IMR-90 (cell line): ENCODE results near the gene C17orf100. TPM values are rescaled to one million over a fixed set of nuclear protein-coding genes. Genes with fewer than 3 reads are reported as not detected.

Experiments used
- ATAC-seq: fragments of 200-7000 bp; cut with Tn5 transposase; 2 replicates; pipeline ENCODE4 v1.9.1; 2020; ENCODE audit warnings: low read depth, mild to moderate bottlenecking, moderate library complexity
- BruUV-seq: library from RNA; stranded (reverse); fragments of 400-500 nt; replicated peaks from 2 replicates; lab custom pipeline; 2021; lab: Mats Ljungman, UMichigan
- CTCF ChIA-PET: fragments of 300-600 bp; formaldehyde crosslinking; extraction: SDS; loops from one replicate; lab custom pipeline; 2021; ENCODE audit warnings: antibody characterized with exemption; lab: Yijun Ruan, JAX
- POLR2A ChIA-PET: fragments of 300-600 bp; sonication (Branson Sonifier 250); formaldehyde crosslinking; loops from one replicate; lab custom pipeline; 2022; ENCODE audit warnings: antibody characterized with exemption; ENCODE audit not compliant: unreplicated experiment; lab: Charles Lee
- DNase-seq: peaks from one replicate; pipeline ENCODE4 v3.0.0; 2013
- H2AFZ ChIP-seq: replicated peaks from 2 replicates; pipeline ENCODE3; 2013; ENCODE audit warnings: low read length, mild to moderate bottlenecking; ENCODE audit not compliant: poor library complexity
- H2AK5ac ChIP-seq: 2 replicates; pipeline ENCODE4 v1.6.1; 2013; ENCODE audit warnings: low read depth, low read length, inconsistent platforms
- H2AK9ac ChIP-seq: replicated peaks from 2 replicates; pipeline ENCODE3; 2013; ENCODE audit warnings: mild to moderate bottlenecking, low read depth, low read length, moderate library complexity; ENCODE audit not compliant: poor library complexity
- H2BK120ac ChIP-seq: 2 replicates; pipeline ENCODE4 v1.6.1; 2013; ENCODE audit warnings: low read depth, low read length, inconsistent platforms
- H2BK15ac ChIP-seq: 3 replicates; pipeline ENCODE4 v1.6.1; 2013; ENCODE audit warnings: low read depth, low read length, inconsistent platforms
- H2BK20ac ChIP-seq: 2 replicates; pipeline ENCODE4 v1.6.1; 2013; ENCODE audit warnings: low read depth, mild to moderate bottlenecking, inconsistent platforms, low read length, moderate library complexity
- H2BK5ac ChIP-seq: 2 replicates; pipeline ENCODE4 v1.6.1; 2013; ENCODE audit warnings: mild to moderate bottlenecking, low read depth, low read length, inconsistent platforms; ENCODE audit not compliant: poor library complexity, severe bottlenecking
- H3K14ac ChIP-seq: replicated peaks from 2 replicates; pipeline ENCODE4 v1.6.1; 2013; ENCODE audit warnings: low read depth, low read length, inconsistent platforms
- H3K18ac ChIP-seq: 2 replicates; pipeline ENCODE4 v1.6.1; 2013; ENCODE audit warnings: low read depth, low read length, control low read depth
- H3K23ac ChIP-seq: 2 replicates; pipeline ENCODE4 v1.6.1; 2013; ENCODE audit warnings: low read depth, low read length, inconsistent platforms
- H3K27ac ChIP-seq: 2 replicates; pipeline ENCODE4 v1.5.1; 2013; ENCODE audit warnings: mild to moderate bottlenecking, control low read depth, low read length; ENCODE audit not compliant: insufficient read depth
- H3K27me3 ChIP-seq: 2 replicates; pipeline ENCODE4 v1.6.1; 2013; ENCODE audit warnings: low read length; ENCODE audit not compliant: control insufficient read depth, insufficient read depth
- H3K36me3 ChIP-seq: 2 replicates; pipeline ENCODE4 v1.6.1; 2013; ENCODE audit warnings: low read length, mixed read lengths; ENCODE audit not compliant: control insufficient read depth, insufficient read depth
- H3K4ac ChIP-seq: 2 replicates; pipeline ENCODE4 v1.6.1; 2013; ENCODE audit warnings: low read depth, low read length, inconsistent platforms
- H3K4me1 ChIP-seq: 2 replicates; pipeline ENCODE4 v1.6.1; 2013; ENCODE audit warnings: low read length, mixed read lengths; ENCODE audit not compliant: control insufficient read depth, insufficient read depth
- H3K4me2 ChIP-seq: 2 replicates; pipeline ENCODE4 v1.6.1; 2013; ENCODE audit warnings: low read depth, mild to moderate bottlenecking, control low read depth, low read length, moderate library complexity
- H3K4me3 ChIP-seq: 2 replicates; pipeline ENCODE4 v1.5.1; 2013; ENCODE audit warnings: low read depth, mild to moderate bottlenecking, control low read depth, low read length, moderate library complexity; ENCODE audit not compliant: insufficient read depth
- H3K56ac ChIP-seq: 2 replicates; pipeline ENCODE4 v1.6.1; 2013; ENCODE audit warnings: low read length, inconsistent platforms; ENCODE audit not compliant: insufficient read depth; ENCODE audit errors: extremely low read depth
- H3K79me1 ChIP-seq, 2 experiments: 2 replicates each; pipeline ENCODE4 v1.6.1; 2013; ENCODE audit warnings: low read length in 2 of 2, inconsistent platforms in 1 of 2, low read depth in 1 of 2
- H3K9ac ChIP-seq: 2 replicates; pipeline ENCODE4 v1.6.1; 2013; ENCODE audit warnings: low read depth, low read length, control low read depth
- H3K9me1 ChIP-seq: 2 replicates; pipeline ENCODE4 v1.6.1; 2013; ENCODE audit warnings: low read length, inconsistent platforms; ENCODE audit not compliant: insufficient read depth
- H3K9me3 ChIP-seq: 2 replicates; pipeline ENCODE4 v1.6.1; 2013; ENCODE audit warnings: low read length; ENCODE audit not compliant: control insufficient read depth, insufficient read depth
- H4K20me1 ChIP-seq: 2 replicates; pipeline ENCODE4 v1.6.1; 2013; ENCODE audit warnings: low read length, inconsistent platforms; ENCODE audit not compliant: insufficient read depth
- H4K5ac ChIP-seq: 2 replicates; pipeline ENCODE4 v1.6.1; 2013; ENCODE audit warnings: mild to moderate bottlenecking, low read depth, low read length, control low read depth
- H4K8ac ChIP-seq, 2 experiments: 2 replicates each; pipeline ENCODE4 v1.6.1; 2013; ENCODE audit warnings: low read depth in 2 of 2, low read length in 2 of 2, control low read depth in 1 of 2, inconsistent platforms in 1 of 2
- H4K91ac ChIP-seq: 2 replicates; pipeline ENCODE4 v1.6.1; 2013; ENCODE audit warnings: low read depth, low read length, inconsistent platforms; ENCODE audit not compliant: insufficient read depth
- BHLHE40 ChIP-seq: fragments of 150-350 bp; IDR thresholded peaks from 2 replicates; pipeline ENCODE4 v1.6.1; 2016; ENCODE audit warnings: mild to moderate bottlenecking, low read depth, low read length
- CEBPB ChIP-seq: IDR thresholded peaks from 2 replicates; pipeline ENCODE4 v1.6.1; 2012; ENCODE audit warnings: low read depth, low read length, improper control_type of control experiment
- CHD1 ChIP-seq: IDR thresholded peaks from 2 replicates; pipeline ENCODE4 v1.6.1; 2012; ENCODE audit warnings: low read depth, low read length, improper control_type of control experiment
- CTCF ChIP-seq: conservative IDR thresholded peaks from 2 replicates; pipeline ENCODE4 v1.5.1; 2012; ENCODE audit warnings: mild to moderate bottlenecking, low read depth, low read length, improper control_type of control experiment
- ELK1 ChIP-seq: fragments of 150-350 bp; IDR thresholded peaks from 2 replicates; pipeline ENCODE4 v1.6.1; 2016; ENCODE audit warnings: low read depth, mild to moderate bottlenecking, low read length, moderate library complexity, borderline replicate concordance
- FOS ChIP-seq: fragments of 150-350 bp; IDR thresholded peaks from 2 replicates; pipeline ENCODE4 v1.6.1; 2016; ENCODE audit warnings: low read depth, low read length
- MAFK ChIP-seq: IDR thresholded peaks from 2 replicates; pipeline ENCODE4 v1.6.1; 2012; ENCODE audit warnings: low read depth, low read length, improper control_type of control experiment
- MAZ ChIP-seq: IDR thresholded peaks from 2 replicates; pipeline ENCODE4 v1.6.1; 2012; ENCODE audit warnings: low read depth, mild to moderate bottlenecking, low read length, improper control_type of control experiment, moderate library complexity, borderline replicate concordance
- MXI1 ChIP-seq: IDR thresholded peaks from 2 replicates; pipeline ENCODE4 v1.6.1; 2012; ENCODE audit warnings: low read depth, mild to moderate bottlenecking, low read length, moderate library complexity, borderline replicate concordance
- NFE2L2 ChIP-seq: fragments of 150-350 bp; IDR thresholded peaks from 2 replicates; pipeline ENCODE4 v1.6.1; 2016; ENCODE audit warnings: low read depth, mild to moderate bottlenecking, low read length
- POLR2A ChIP-seq: IDR thresholded peaks from 2 replicates; pipeline ENCODE4 v1.6.1; 2012; ENCODE audit warnings: mild to moderate bottlenecking, low read depth, low read length
- RAD21 ChIP-seq: IDR thresholded peaks from 2 replicates; pipeline ENCODE4 v1.6.1; 2012; ENCODE audit warnings: low read length, improper control_type of control experiment
- RCOR1 ChIP-seq: IDR thresholded peaks from 2 replicates; pipeline ENCODE4 v1.6.1; 2012; ENCODE audit warnings: mild to moderate bottlenecking, low read length, improper control_type of control experiment; ENCODE audit not compliant: insufficient replicate concordance
- RFX5 ChIP-seq: IDR thresholded peaks from 2 replicates; pipeline ENCODE4 v1.8.0; 2012; ENCODE audit warnings: low read depth, mild to moderate bottlenecking, low read length, moderate library complexity
- SMC3 ChIP-seq: fragments of 150-350 bp; IDR thresholded peaks from 2 replicates; pipeline ENCODE4 v1.6.1; 2016; ENCODE audit warnings: low read depth, mild to moderate bottlenecking, antibody characterized with exemption, low read length, moderate library complexity
- USF2 ChIP-seq: fragments of 150-350 bp; IDR thresholded peaks from 2 replicates; pipeline ENCODE4 v1.6.1; 2017; ENCODE audit warnings: mild to moderate bottlenecking, antibody characterized with exemption, low read length, low read depth
- WGBS, 2 experiments: methylation state at CpG; one replicate each; pipeline versions ENCODE4 v1.1.5 to v1.1.7; 2013; ENCODE audit warnings: missing lambda C conversion rate in 2 of 2; ENCODE audit not compliant: insufficient read length in 1 of 2; ENCODE audit errors: extremely low coverage in 2 of 2; 5-methylcytosine and 5-hydroxymethylcytosine counted together
- dilution Hi-C: fragments of 300-500 bp; cut with HindIII; formaldehyde crosslinking; loops from one replicate; pipeline ENCODE4 v1.14.3; 2018; ENCODE audit warnings: low sequenced_read_pairs; ENCODE audit not compliant: unreplicated experiment
- in situ Hi-C: fragments of 300-500 bp; cut with MboI; formaldehyde crosslinking; loops from 3 replicates; pipeline ENCODE4 v1.14.3; 2019; ENCODE audit warnings: low sequenced_read_pairs, inconsistent platforms, mixed read lengths
- intact Hi-C: fragments of 100-400 bp; cut with micrococcal nuclease; formaldehyde crosslinking; loops from 2 replicates; pipeline ENCODE4 v1.10.0; 2022
- polyA plus RNA-seq, 3 experiments: library from polyadenylated mRNA; depleted of rRNA; stranded (reverse); fragments of >200 nt; gene quantifications; 2 replicates each; pipeline ENCODE4 v1.2.3, GENCODE V29; 2012; ENCODE audit warnings: low replicate concordance in 1 of 3
- total RNA-seq: library from RNA; depleted of rRNA; stranded (reverse); fragments of >200 nt; gene quantifications from 2 replicates; pipeline ENCODE4 v1.2.3, GENCODE V29; 2012

Gene C17orf100
- total and polyA plus RNA-seq, 2 of the 4 experiments (the other 2 are of a cell fraction), result 0.18 to 1.8 TPM

GRCh38 chr17:6690641-6691040, 39.1 kb downstream of the C17orf100 start:
- Histone ChIP-seq H3K79me1 (no peaks in the 10 kb centered on the region), H3K56ac (no peak overlapping the region), H4K91ac (no peak overlapping the region), H4K5ac (no peak overlapping the region), H2AFZ (no peak overlapping the region), H2BK20ac (no peak overlapping the region), H3K14ac (no peak overlapping the region), H3K27me3 (peaks cover 11% of the 10 kb centered on the region), H4K8ac (no peak overlapping the region), H3K9me1 (no peaks in the 10 kb centered on the region), H2AK9ac (no peak overlapping the region), H3K9ac (no peak overlapping the region), H3K4me1 (no peaks in the 10 kb centered on the region), H3K18ac (no peak overlapping the region), H3K4ac (no peak overlapping the region), H3K9me3 (no peaks in the 10 kb centered on the region), H3K27ac (no peak overlapping the region), H3K4me3 (no peak overlapping the region), H2BK120ac (no peak overlapping the region), H3K36me3 (no peaks in the 10 kb centered on the region), H3K4me2 (no peak overlapping the region), H2BK5ac (no peak overlapping the region), H2BK15ac (no peak overlapping the region), H3K23ac (no peak overlapping the region), H2AK5ac (no peak overlapping the region), H4K20me1 (no peaks in the 10 kb centered on the region)
- in situ Hi-C loops (no loop called here), dilution Hi-C loops (no loop called here), intact Hi-C loops (no loop called here)
- ATAC-seq (no peak), DNase-seq (no peak)
- WGBS, 2 experiments, result 67% methylated on average over 9 of the region's 11 CpGs; no CpG with 5 or more reads in 1 of the 2 experiments
- BruUV-seq, result no TSS peak
- TF ChIP-seq NFE2L2, result no peak
- no peak for TF ChIP-seq MXI1
- TF ChIP-seq ELK1, result no peak
- no peak for TF ChIP-seq MAZ
- TF ChIP-seq POLR2A, result no peak
- no peak for TF ChIP-seq RFX5
- no peak for TF ChIP-seq CTCF
- no peak for TF ChIP-seq USF2
- no peak for TF ChIP-seq SMC3
- TF ChIP-seq MAFK, result no peak
- no peak for TF ChIP-seq FOS
- no peak for TF ChIP-seq CHD1
- TF ChIP-seq RAD21, result no peak
- TF ChIP-seq RCOR1, result no peak
- no peak for TF ChIP-seq BHLHE40
- TF ChIP-seq CEBPB, result no peak
- ChIA-PET POLR2A (no interaction called here), CTCF (no interaction called here)
